A673 (cell line): ENCODE measurements around the gene NTRK3. TPM values are rescaled to one million over a fixed set of nuclear protein-coding genes. Genes with fewer than 3 reads are reported as not detected.

Experiments used
- BruUV-seq: library from RNA; stranded (reverse); fragments of 400-500 nt; replicated peaks from 2 replicates; lab custom pipeline; 2021; lab: Mats Ljungman, UMichigan
- CTCF ChIA-PET: fragments of 300-600 bp; sonication (Branson Sonifier 250); formaldehyde crosslinking; loops from one replicate; lab custom pipeline; 2022; ENCODE audit warnings: antibody characterized with exemption; lab: Charles Lee
- POLR2A ChIA-PET: fragments of 300-600 bp; sonication (Branson Sonifier 250); formaldehyde crosslinking; loops from one replicate; lab custom pipeline; 2022; ENCODE audit warnings: antibody characterized with exemption; ENCODE audit not compliant: low non-redundant PET; lab: Charles Lee
- DNase-seq: peaks from one replicate; pipeline ENCODE4 v3.0.0-alpha.2; 2015; ENCODE audit warnings: low spot score
- H3K27ac ChIP-seq: fragments of 200-600 bp; sonication (generic); 2 replicates; pipeline ENCODE4 v1.5.1; 2016; ENCODE audit warnings: mixed run types, low read depth, mild to moderate bottlenecking, mixed read lengths, antibody characterized with exemption, low read length; ENCODE audit not compliant: poor library complexity, severe bottlenecking
- H3K27me3 ChIP-seq: fragments of 200-600 bp; sonication (generic); replicated peaks from 2 replicates; pipeline ENCODE4 v1.6.1; 2017; ENCODE audit warnings: mixed run types, low read depth, mild to moderate bottlenecking, mixed read lengths, antibody characterized with exemption, low read length; ENCODE audit not compliant: insufficient read depth, poor library complexity
- H3K36me3 ChIP-seq: fragments of 200-600 bp; sonication (generic); 2 replicates; pipeline ENCODE4 v1.6.1; 2016; ENCODE audit warnings: mixed run types, mild to moderate bottlenecking, mixed read lengths, antibody characterized with exemption, low read length; ENCODE audit not compliant: insufficient read depth, poor library complexity, severe bottlenecking
- H3K4me1 ChIP-seq: fragments of 200-600 bp; sonication (generic); 2 replicates; pipeline ENCODE4 v1.6.1; 2017; ENCODE audit warnings: mixed run types, mild to moderate bottlenecking, mixed read lengths, antibody characterized with exemption, low read length; ENCODE audit not compliant: insufficient read depth, poor library complexity, severe bottlenecking
- H3K4me3 ChIP-seq: fragments of 200-600 bp; sonication (generic); 2 replicates; pipeline ENCODE4 v1.5.1; 2016; ENCODE audit warnings: low read depth, mixed run types, mild to moderate bottlenecking, mixed read lengths, low read length; ENCODE audit not compliant: poor library complexity, severe bottlenecking
- H3K9me3 ChIP-seq: fragments of 200-600 bp; sonication (generic); 2 replicates; pipeline ENCODE4 v1.6.1; 2016; ENCODE audit warnings: mixed run types, low read depth, mild to moderate bottlenecking, mixed read lengths, antibody characterized with exemption, low read length; ENCODE audit not compliant: poor library complexity, severe bottlenecking
- CTCF ChIP-seq: fragments of 300-800, 200-600 bp; sonication (generic); conservative IDR thresholded peaks from 2 replicates; pipeline ENCODE4 v1.5.1; 2017; ENCODE audit warnings: low read depth, mild to moderate bottlenecking, antibody characterized with exemption, low read length, moderate library complexity, mixed read lengths
- EZH2 ChIP-seq: fragments of 200-600 bp; sonication (generic); IDR thresholded peaks from 2 replicates; pipeline ENCODE4 v1.6.1; 2017; ENCODE audit warnings: borderline replicate concordance, low read depth, mild to moderate bottlenecking, mixed read lengths, antibody characterized with exemption, low read length; ENCODE audit not compliant: poor library complexity, severe bottlenecking
- intact Hi-C: fragments of 100-400 bp; cut with micrococcal nuclease; formaldehyde crosslinking; loops from one replicate; pipeline ENCODE4 v1.10.0; 2022; ENCODE audit not compliant: unreplicated experiment
- total RNA-seq: library from RNA; stranded (reverse); gene quantifications from 2 replicates; pipeline ENCODE4 v1.2.3, GENCODE V29; 2021

Gene NTRK3
- total RNA-seq, 1 experiment from 2014 or later = not detected

- no peaks in the 10 kb centered on the region for H3K36me3 ChIP-seq
- H3K9me3 ChIP-seq = no peaks in the 10 kb centered on the region
- CTCF ChIA-PET = no interaction called here
- H3K4me3 ChIP-seq = no peak overlapping the region
- no peak overlapping the region for H3K27ac ChIP-seq
- DNase-seq = no peak
- no TSS peak for BruUV-seq
- POLR2A ChIA-PET = no interaction called here
- H3K4me1 ChIP-seq = no peaks in the 10 kb centered on the region
- intact Hi-C loops = no loop called here
- no peak for TF ChIP-seq EZH2
- no peak for TF ChIP-seq CTCF
- H3K27me3 ChIP-seq = no peaks in the 10 kb centered on the region
Measured at GRCh38 chr15:88061452-88061851, 195.1 kb downstream of the NTRK3 start.

GRCh38 chr15:88060383-88060782 is 196.2 kb downstream of the NTRK3 start:
- CTCF ChIA-PET = no interaction called here
- no TSS peak for BruUV-seq

GRCh38 chr15:88057836-88058235 is 198.7 kb downstream of the NTRK3 start:
- Histone ChIP-seq H3K27me3 (no peaks in the 10 kb centered on the region), H3K36me3 (no peaks in the 10 kb centered on the region), H3K9me3 (no peaks in the 10 kb centered on the region), H3K27ac (no peak overlapping the region), H3K4me1 (no peaks in the 10 kb centered on the region), H3K4me3 (no peak overlapping the region)
- intact Hi-C loops = no loop called here
- no peak for DNase-seq
- BruUV-seq = no TSS peak
- TF ChIP-seq CTCF (no peak), EZH2 (no peak)
- ChIA-PET POLR2A (no interaction called here), CTCF (no interaction called here)

More at GRCh38 chr15:88060383-88060782, 196.2 kb downstream of the NTRK3 start:
- Histone ChIP-seq H3K9me3 (no peaks in the 10 kb centered on the region), H3K4me3 (no peak overlapping the region), H3K4me1 (no peaks in the 10 kb centered on the region), H3K27ac (no peak overlapping the region), H3K36me3 (no peaks in the 10 kb centered on the region), H3K27me3 (no peaks in the 10 kb centered on the region)
- POLR2A ChIA-PET = no interaction called here
- intact Hi-C loops = no loop called here
- DNase-seq = no peak
- TF ChIP-seq CTCF (no peak), EZH2 (no peak)
